Sigmoid colon (tissue), 3 donors: Measurements from ENCODE around the gene WSB1.

Experiments
- POLR2A ChIP-seq, 2 donors: fragments of 450-650 bp; IDR thresholded peaks; one replicate each; pipeline ENCODE4 v1.6.1; 2016; ENCODE audit warnings: antibody characterized with exemption in 2 of 2, mild to moderate bottlenecking in 2 of 2, moderate library complexity in 2 of 2
- TF ChIP-seq, protein P1 (sequence below), 4 experiments: fragments of 450-650 bp in 3 of 4; fragments of 200-600 bp in 1 of 4; IDR thresholded peaks; one replicate each; pipeline ENCODE4 v1.5.1; 2016 to 2019; ENCODE audit warnings: antibody characterized with exemption in 4 of 4, mild to moderate bottlenecking in 3 of 4, moderate library complexity in 2 of 4

DNA sequence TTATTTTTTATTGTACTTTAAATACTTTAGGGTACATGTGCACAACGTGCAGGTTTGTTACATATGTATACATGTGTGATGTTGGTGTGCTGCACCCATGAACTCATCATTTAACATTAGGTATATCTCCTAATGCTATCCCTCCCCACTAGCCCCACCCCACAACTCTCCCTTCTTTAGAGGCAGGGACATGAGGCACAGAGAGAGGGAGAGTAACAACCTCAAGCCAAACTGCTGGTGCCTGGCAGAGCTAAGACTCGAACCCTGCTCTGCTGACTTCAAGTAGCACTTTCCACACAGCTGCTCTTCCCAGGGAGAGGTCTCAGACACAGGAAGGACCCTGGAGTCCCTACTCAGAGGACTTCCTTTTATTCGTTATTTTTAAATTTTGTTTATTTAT lies 69.4 kb downstream of the WSB1 start:
- TF ChIP-seq, protein P1, sequence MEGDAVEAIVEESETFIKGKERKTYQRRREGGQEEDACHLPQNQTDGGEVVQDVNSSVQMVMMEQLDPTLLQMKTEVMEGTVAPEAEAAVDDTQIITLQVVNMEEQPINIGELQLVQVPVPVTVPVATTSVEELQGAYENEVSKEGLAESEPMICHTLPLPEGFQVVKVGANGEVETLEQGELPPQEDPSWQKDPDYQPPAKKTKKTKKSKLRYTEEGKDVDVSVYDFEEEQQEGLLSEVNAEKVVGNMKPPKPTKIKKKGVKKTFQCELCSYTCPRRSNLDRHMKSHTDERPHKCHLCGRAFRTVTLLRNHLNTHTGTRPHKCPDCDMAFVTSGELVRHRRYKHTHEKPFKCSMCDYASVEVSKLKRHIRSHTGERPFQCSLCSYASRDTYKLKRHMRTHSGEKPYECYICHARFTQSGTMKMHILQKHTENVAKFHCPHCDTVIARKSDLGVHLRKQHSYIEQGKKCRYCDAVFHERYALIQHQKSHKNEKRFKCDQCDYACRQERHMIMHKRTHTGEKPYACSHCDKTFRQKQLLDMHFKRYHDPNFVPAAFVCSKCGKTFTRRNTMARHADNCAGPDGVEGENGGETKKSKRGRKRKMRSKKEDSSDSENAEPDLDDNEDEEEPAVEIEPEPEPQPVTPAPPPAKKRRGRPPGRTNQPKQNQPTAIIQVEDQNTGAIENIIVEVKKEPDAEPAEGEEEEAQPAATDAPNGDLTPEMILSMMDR (IDR thresholded peaks at IDR 0.05): no peak
- TF ChIP-seq POLR2A (IDR thresholded peaks at IDR 0.05): no peak
